Memory B cell (primary cell): Measurements from ENCODE around the gene WDFY4.

Experiments
- ATAC-seq: fragments of 150-1000 bp; cut with Tn5 transposase; 2 replicates; pipeline ENCODE4 v1.10.0; 2021; ENCODE audit warnings: low read depth, mild to moderate bottlenecking, moderate library complexity
- DNase-seq, 2 donors: peaks; one replicate each; pipeline ENCODE4 v3.0.0; 2022; ENCODE audit warnings: low spot score in 2 of 2
- H3K27ac Mint-ChIP-seq: one replicate; pipeline ENCODE4 v1.8.0; 2022; ENCODE audit warnings: mild to moderate bottlenecking, moderate library complexity, mixed read lengths
- H3K27me3 Mint-ChIP-seq: one replicate; pipeline ENCODE4 v1.8.0; 2022; ENCODE audit warnings: mixed read lengths
- H3K36me3 Mint-ChIP-seq: one replicate; pipeline ENCODE4 v1.8.0; 2022; ENCODE audit warnings: mild to moderate bottlenecking, mixed read lengths
- H3K4me1 Mint-ChIP-seq: one replicate; pipeline ENCODE4 v1.8.0; 2022; ENCODE audit warnings: mixed read lengths
- H3K4me3 Mint-ChIP-seq: one replicate; pipeline ENCODE4 v1.8.0; 2022; ENCODE audit warnings: mild to moderate bottlenecking, moderate library complexity, mixed read lengths
- H3K9me3 Mint-ChIP-seq: one replicate; pipeline ENCODE4 v1.8.0; 2022; ENCODE audit warnings: mixed read lengths

WDFY4 gene

GRCh38 chr10:48792121-48792520 lies 107.4 kb downstream of the WDFY4 start:
- H3K36me3 Mint-ChIP-seq, result peaks cover 38% of the 10 kb centered on the region
- ATAC-seq (no peak), DNase-seq (no peak)
- H3K27ac Mint-ChIP-seq, result peak overlapping the region; percentile 37
- H3K4me1 Mint-ChIP-seq, result peaks cover 6% of the 10 kb centered on the region
- no peak overlapping the region for H3K4me3 Mint-ChIP-seq
- H3K9me3 Mint-ChIP-seq, result no peaks in the 10 kb centered on the region
- H3K27me3 Mint-ChIP-seq, result no peaks in the 10 kb centered on the region

GRCh38 chr10:48792687-48793096 lies 108.0 kb downstream of the WDFY4 start:
- Mint-ChIP-seq H3K9me3 (no peaks in the 10 kb centered on the region), H3K27me3 (no peaks in the 10 kb centered on the region), H3K27ac (no peak overlapping the region), H3K4me3 (no peak overlapping the region), H3K36me3 (peaks cover 38% of the 10 kb centered on the region), H3K4me1 (peaks cover 6% of the 10 kb centered on the region)
- ATAC-seq (no peak), DNase-seq (no peak)

GRCh38 chr10:48794074-48794473 lies 109.4 kb downstream of the WDFY4 start:
- Mint-ChIP-seq H3K9me3 (no peaks in the 10 kb centered on the region), H3K36me3 (peaks cover 36% of the 10 kb centered on the region), H3K4me1 (peaks cover 6% of the 10 kb centered on the region), H3K27ac (no peak overlapping the region), H3K4me3 (no peak overlapping the region), H3K27me3 (no peaks in the 10 kb centered on the region)
- DNase-seq, result no peak
- ATAC-seq, result no peak

GRCh38 chr10:48796713-48797245 lies 112.1 kb downstream of the WDFY4 start:
- H3K4me1 Mint-ChIP-seq, result peaks cover 15% of the 10 kb centered on the region
- H3K27ac Mint-ChIP-seq, result no peak overlapping the region
- DNase-seq (no peak), ATAC-seq (no peak)
- peaks cover 1% of the 10 kb centered on the region for H3K9me3 Mint-ChIP-seq
- peaks cover 26% of the 10 kb centered on the region for H3K36me3 Mint-ChIP-seq
- no peak overlapping the region for H3K4me3 Mint-ChIP-seq
- no peaks in the 10 kb centered on the region for H3K27me3 Mint-ChIP-seq

GRCh38 chr10:48797830-48798229 lies 113.2 kb downstream of the WDFY4 start:
- Mint-ChIP-seq H3K27ac (peak overlapping the region; percentile 91), H3K27me3 (no peaks in the 10 kb centered on the region), H3K4me1 (peaks cover 14% of the 10 kb centered on the region), H3K4me3 (no peak overlapping the region), H3K36me3 (peaks cover 21% of the 10 kb centered on the region), H3K9me3 (peaks cover 1% of the 10 kb centered on the region)
- no peak for DNase-seq
- ATAC-seq, result no peak

- ATAC-seq (no peak), DNase-seq (no peak)
- Mint-ChIP-seq H3K36me3 (peaks cover 20% of the 10 kb centered on the region), H3K27me3 (no peaks in the 10 kb centered on the region), H3K4me1 (peaks cover 18% of the 10 kb centered on the region), H3K9me3 (peaks cover 1% of the 10 kb centered on the region), H3K4me3 (no peak overlapping the region), H3K27ac (peak overlapping the region; percentile 91)
These were observed 114.0 kb downstream of the WDFY4 start for GRCh38 chr10:48798481-48799254.

GRCh38 chr10:48799341-48800006 lies 114.8 kb downstream of the WDFY4 start:
- Mint-ChIP-seq H3K4me1 (peaks cover 25% of the 10 kb centered on the region), H3K4me3 (peak overlapping the region; percentile 79), H3K27ac (peak overlapping the region; percentile 91), H3K27me3 (no peaks in the 10 kb centered on the region), H3K36me3 (peaks cover 21% of the 10 kb centered on the region), H3K9me3 (peaks cover 1% of the 10 kb centered on the region)
- DNase-seq (no peak), ATAC-seq (peak; percentile 15)

GRCh38 chr10:48800007-48800675 lies 115.5 kb downstream of the WDFY4 start:
- Mint-ChIP-seq H3K27ac (peak overlapping the region; percentile 91), H3K36me3 (peaks cover 23% of the 10 kb centered on the region), H3K4me1 (peaks cover 30% of the 10 kb centered on the region), H3K4me3 (peak overlapping the region; percentile 79), H3K27me3 (no peaks in the 10 kb centered on the region), H3K9me3 (peaks cover 1% of the 10 kb centered on the region)
- ATAC-seq, result peak; percentile 37
- DNase-seq, result no peak

- H3K9me3 Mint-ChIP-seq, result peaks cover 1% of the 10 kb centered on the region
- DNase-seq, result no peak
- peaks cover 30% of the 10 kb centered on the region for H3K4me1 Mint-ChIP-seq
- H3K27me3 Mint-ChIP-seq, result no peaks in the 10 kb centered on the region
- ATAC-seq, result no peak
- H3K4me3 Mint-ChIP-seq, result no peak overlapping the region
- H3K27ac Mint-ChIP-seq, result peak overlapping the region; percentile 91
- H3K36me3 Mint-ChIP-seq, result peaks cover 28% of the 10 kb centered on the region
These were observed 116.3 kb downstream of the WDFY4 start for GRCh38 chr10:48801001-48801421.

- H3K4me3 Mint-ChIP-seq, result peak overlapping the region; percentile 38
- peaks cover 27% of the 10 kb centered on the region for H3K4me1 Mint-ChIP-seq
These were observed 118.0 kb downstream of the WDFY4 start for GRCh38 chr10:48802611-48803071.

GRCh38 chr10:48803801-48804584 lies 119.3 kb downstream of the WDFY4 start:
- peaks cover 27% of the 10 kb centered on the region for H3K4me1 Mint-ChIP-seq
- DNase-seq, result no peak
- H3K27ac Mint-ChIP-seq, result peak overlapping the region; percentile 80

More at GRCh38 chr10:48802611-48803071, 118.0 kb downstream of the WDFY4 start:
- Mint-ChIP-seq H3K36me3 (peaks cover 26% of the 10 kb centered on the region), H3K27ac (peak overlapping the region; percentile 60), H3K27me3 (no peaks in the 10 kb centered on the region), H3K9me3 (peaks cover 1% of the 10 kb centered on the region)
- peak in 1 of 2 donors; percentile 41 for DNase-seq
- ATAC-seq, result peak; percentile 82

GRCh38 chr10:48804740-48805182 lies 120.1 kb downstream of the WDFY4 start:
- DNase-seq, result no peak
- Mint-ChIP-seq H3K27me3 (no peaks in the 10 kb centered on the region), H3K4me1 (peaks cover 25% of the 10 kb centered on the region), H3K9me3 (peaks cover 1% of the 10 kb centered on the region), H3K27ac (peak overlapping the region; percentile 80), H3K4me3 (peak overlapping the region; percentile 12), H3K36me3 (peaks cover 26% of the 10 kb centered on the region)
- peak; percentile 26 for ATAC-seq

More at GRCh38 chr10:48803801-48804584, 119.3 kb downstream of the WDFY4 start:
- no peak overlapping the region for H3K4me3 Mint-ChIP-seq
- H3K27me3 Mint-ChIP-seq, result no peaks in the 10 kb centered on the region
- ATAC-seq, result no peak
- H3K36me3 Mint-ChIP-seq, result peaks cover 26% of the 10 kb centered on the region
- peaks cover 1% of the 10 kb centered on the region for H3K9me3 Mint-ChIP-seq

- ATAC-seq (no peak), DNase-seq (no peak)
- Mint-ChIP-seq H3K27ac (peak overlapping the region; percentile 33), H3K36me3 (peaks cover 20% of the 10 kb centered on the region), H3K4me1 (peaks cover 19% of the 10 kb centered on the region), H3K27me3 (no peaks in the 10 kb centered on the region), H3K4me3 (no peak overlapping the region), H3K9me3 (no peaks in the 10 kb centered on the region)
These were observed 120.7 kb downstream of the WDFY4 start for GRCh38 chr10:48805411-48805810.
